Measurements from ENCODE around the gene SPNS2. TPM values are rescaled to one million over a fixed set of nuclear protein-coding genes. Genes with fewer than 3 reads are reported as not detected.
A peak's percentile ranks its signal among the peaks of the same experiment; 100 is the strongest.

SPNS2 gene
- total RNA-seq, 1 donor from 2014 or later, result 79.3 TPM

- intact Hi-C loops (cut with DNase I), result no loop called here
- H3K4me1 ChIP-seq, result peaks cover 27% of the 10 kb centered on the region
- H3K9me3 ChIP-seq, result no peaks in the 10 kb centered on the region
- H3K36me3 ChIP-seq, result no peaks in the 10 kb centered on the region
- no peak overlapping the region for H3K27ac ChIP-seq
- peak in 1 of 2 donors; percentile 46 for TF ChIP-seq POLR2AphosphoS5 (IDR thresholded peaks at IDR 0.05; ENCODE audit: insufficient read depth in 1 of 2, low read depth in 1 of 2)
- TF ChIP-seq CTCF (IDR thresholded peaks at IDR 0.05), result no peak
- no peak for TF ChIP-seq POLR2A (IDR thresholded peaks at IDR 0.05)
- H3K27me3 ChIP-seq, result no peaks in the 10 kb centered on the region
- no peak for DNase-seq (ENCODE audit: extremely low spot score in 2 of 2)
- no peak overlapping the region for H3K4me3 ChIP-seq
These were observed 89.7 kb downstream of the SPNS2 start for GRCh38 chr17:4588391-4588790.

Other genes starting within 250 kb of the SPNS2 start
- 44.2 TPM for gene ANKFY1, start 234.9 kb upstream of the SPNS2 start, total RNA-seq
- 45.4 TPM for gene UBE2G1, start 132.2 kb upstream of the SPNS2 start, total RNA-seq
- gene SPNS3, start 64.9 kb upstream of the SPNS2 start, total RNA-seq, result not detected
- gene MYBBP1A, start 56.5 kb downstream of the SPNS2 start, total RNA-seq, result 47.1 TPM
- 9.6 TPM for gene GGT6, start 61.7 kb downstream of the SPNS2 start, total RNA-seq
- gene SMTNL2, start 85.6 kb downstream of the SPNS2 start, total RNA-seq, result 2.5 TPM
- not detected for gene ALOX15, start 142.8 kb downstream of the SPNS2 start, total RNA-seq
- gene PELP1, start 205.3 kb downstream of the SPNS2 start, total RNA-seq, result 19.4 TPM
- 28.0 TPM for gene ARRB2, start 211.8 kb downstream of the SPNS2 start, total RNA-seq
- 28.5 TPM for gene MED11, start 232.5 kb downstream of the SPNS2 start, total RNA-seq
- gene ZMYND15, start 241.0 kb downstream of the SPNS2 start, total RNA-seq, result not detected
- gene CXCL16, start 241.0 kb downstream of the SPNS2 start, total RNA-seq, result 6.4 TPM

Measured in vagina (tissue), 2 donors.